GM21381 (cell line): ENCODE data around the gene OPHN1.
A peak's percentile ranks its signal among the peaks of the same experiment; 100 is the strongest.

Source experiments
- ATAC-seq: cut with Tn5 transposase; IDR thresholded peaks from one replicate; pipeline ENCODE4 v1.9.1; 2021; ENCODE audit warnings: mild to moderate bottlenecking, moderate library complexity; ENCODE audit not compliant: unreplicated experiment

Gene OPHN1, protein sequence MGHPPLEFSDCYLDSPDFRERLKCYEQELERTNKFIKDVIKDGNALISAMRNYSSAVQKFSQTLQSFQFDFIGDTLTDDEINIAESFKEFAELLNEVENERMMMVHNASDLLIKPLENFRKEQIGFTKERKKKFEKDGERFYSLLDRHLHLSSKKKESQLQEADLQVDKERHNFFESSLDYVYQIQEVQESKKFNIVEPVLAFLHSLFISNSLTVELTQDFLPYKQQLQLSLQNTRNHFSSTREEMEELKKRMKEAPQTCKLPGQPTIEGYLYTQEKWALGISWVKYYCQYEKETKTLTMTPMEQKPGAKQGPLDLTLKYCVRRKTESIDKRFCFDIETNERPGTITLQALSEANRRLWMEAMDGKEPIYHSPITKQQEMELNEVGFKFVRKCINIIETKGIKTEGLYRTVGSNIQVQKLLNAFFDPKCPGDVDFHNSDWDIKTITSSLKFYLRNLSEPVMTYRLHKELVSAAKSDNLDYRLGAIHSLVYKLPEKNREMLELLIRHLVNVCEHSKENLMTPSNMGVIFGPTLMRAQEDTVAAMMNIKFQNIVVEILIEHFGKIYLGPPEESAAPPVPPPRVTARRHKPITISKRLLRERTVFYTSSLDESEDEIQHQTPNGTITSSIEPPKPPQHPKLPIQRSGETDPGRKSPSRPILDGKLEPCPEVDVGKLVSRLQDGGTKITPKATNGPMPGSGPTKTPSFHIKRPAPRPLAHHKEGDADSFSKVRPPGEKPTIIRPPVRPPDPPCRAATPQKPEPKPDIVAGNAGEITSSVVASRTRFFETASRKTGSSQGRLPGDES

DNA sequence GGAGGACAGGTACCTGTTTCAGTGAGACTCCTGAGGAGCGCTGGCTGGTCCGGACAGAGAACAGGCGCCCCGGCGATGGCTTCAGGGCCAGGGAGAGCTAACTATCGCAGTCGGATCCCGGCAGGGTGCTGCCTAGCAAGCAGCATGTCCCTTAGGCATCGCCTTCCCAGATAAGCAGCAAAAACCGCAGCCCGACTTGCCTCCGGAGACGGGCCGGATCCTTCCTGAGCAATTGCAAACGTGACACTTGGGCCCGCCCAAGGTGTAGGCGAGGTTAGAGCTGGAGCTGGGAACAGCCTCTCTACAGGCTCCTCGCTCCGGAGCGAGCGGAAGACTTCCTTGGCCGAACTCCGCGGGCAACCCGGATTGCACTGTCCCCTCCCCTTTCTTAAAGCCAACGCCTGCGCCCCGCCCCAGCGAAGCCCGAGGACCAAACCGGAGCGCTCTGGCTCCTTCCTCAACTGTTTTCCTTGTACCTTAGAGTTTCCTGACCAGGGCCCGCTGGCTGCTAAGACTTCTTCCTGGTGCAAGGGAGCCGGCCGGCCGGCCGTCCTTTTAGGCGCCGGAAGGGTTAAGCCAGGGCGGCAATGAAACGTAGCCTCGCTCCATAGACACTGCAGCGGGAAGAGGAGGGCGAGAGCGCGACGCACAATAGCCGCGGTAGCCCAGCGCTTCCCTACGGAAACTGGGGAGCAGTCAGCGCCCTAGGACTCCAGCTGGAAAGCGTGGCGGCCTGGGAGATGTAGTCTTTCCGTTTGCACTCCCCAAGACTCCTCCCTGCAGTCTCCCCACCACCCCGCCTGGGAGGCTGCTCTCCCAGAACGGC lies at the start of gene OPHN1:
TSS of gene OPHN1 (minus strand) at position 341 of the 826 bp plus-strand sequence. CDS start 475 bp downstream, outside the sequence.
- no peak for ATAC-seq

- ATAC-seq = no peak
Measured at GRCh38 chrX:68480969-68481368, 47.7 kb upstream of the OPHN1 start.

DNA sequence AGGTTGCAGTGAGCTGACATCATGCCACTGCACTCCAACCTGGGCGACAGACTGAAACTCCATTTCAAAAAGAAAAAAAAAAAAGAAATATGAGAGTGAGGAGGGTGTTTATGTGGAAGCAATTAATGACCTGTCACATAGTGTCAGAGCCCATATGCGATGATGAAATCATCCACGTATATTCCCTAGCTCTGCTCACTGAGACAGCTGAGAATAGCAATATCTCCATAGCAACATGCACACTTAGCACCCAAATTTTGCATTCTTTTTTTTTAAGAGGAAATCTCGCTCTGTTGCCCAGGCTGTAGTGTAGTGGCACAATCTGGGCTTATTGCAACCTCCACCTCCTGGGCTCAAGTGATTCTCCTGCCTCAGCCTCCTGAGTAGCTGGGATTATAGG lies 31.5 kb upstream of the OPHN1 start:
- ATAC-seq = no peak

- ATAC-seq = no peak
Measured at GRCh38 chrX:68463880-68464279, 30.6 kb upstream of the OPHN1 start.

DNA sequence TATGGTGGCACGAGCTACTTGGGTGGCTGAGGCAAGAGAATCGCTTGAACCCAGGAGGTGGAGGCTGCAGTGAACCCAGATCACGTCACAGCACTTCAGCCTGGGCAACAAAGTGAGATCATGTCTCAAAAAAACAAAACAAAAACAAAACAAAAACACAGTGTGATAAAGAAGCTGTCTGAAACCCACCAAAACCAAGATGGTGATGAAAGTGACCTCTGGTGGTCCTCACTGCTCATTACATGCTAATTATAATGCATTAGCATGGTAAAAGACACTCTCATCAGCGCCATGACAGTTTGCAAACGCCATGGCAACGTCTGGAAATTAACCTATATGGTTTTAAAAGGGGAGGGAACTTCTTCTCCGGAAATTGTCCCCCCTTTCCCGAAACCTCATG lies 29.4 kb upstream of the OPHN1 start:
- ATAC-seq = no peak

DNA sequence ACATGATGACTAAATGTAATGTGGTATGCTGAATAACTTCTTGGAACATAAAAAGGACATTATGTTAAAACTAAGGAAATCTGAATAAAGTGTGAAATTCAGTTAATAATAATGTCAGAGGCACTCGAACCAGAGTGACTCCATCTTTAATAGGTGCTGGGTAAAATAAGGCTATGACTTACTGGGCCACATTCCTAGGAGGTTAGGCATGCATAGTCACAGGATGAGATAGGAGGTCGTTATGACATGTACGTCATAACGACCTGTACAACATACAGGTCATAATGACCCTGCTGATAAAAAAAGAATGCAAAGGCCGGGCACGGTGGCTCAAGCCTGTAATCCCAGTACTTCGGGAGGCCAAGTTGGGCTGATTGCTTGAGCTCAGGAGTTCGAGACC lies 28.9 kb upstream of the OPHN1 start:
- no peak for ATAC-seq

- no peak for ATAC-seq
Measured at GRCh38 chrX:68461576-68461975, 28.3 kb upstream of the OPHN1 start.

DNA sequence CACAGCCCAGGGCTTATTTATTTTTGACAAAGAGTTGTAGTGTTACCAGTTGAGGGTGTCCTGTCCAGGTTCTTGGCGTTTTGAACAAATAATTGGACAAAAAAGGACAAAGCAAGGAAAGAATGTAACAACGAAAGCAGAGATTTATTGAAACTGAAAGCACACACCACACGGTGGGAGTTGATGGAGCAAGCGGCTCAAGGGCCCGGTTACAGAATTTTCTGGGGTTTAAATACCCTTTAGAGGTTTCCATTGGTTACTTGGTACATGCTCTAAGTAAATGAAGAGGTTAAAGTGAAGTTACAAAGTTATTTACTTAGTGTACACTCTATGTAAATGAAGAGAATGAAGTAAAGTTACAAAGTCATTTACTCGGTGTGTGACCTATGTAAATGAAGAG lies 27.8 kb upstream of the OPHN1 start:
- no peak for ATAC-seq

DNA sequence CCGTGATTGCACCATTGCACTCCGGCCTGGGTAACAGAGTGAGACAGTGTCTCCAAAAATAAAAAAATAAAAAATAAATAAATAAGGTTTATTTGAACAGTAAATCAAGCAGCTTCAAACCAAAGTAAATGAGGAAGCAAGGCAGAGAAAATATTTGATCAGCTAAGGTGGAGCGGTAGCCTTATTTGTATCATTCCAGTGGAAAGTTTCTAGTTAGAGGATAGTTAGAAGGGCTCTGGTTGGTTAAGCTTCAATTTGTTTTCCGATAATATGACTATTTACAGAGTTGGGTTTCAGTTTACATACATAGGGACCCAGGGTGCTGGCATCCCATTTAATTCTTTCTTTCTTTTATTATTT lies 21.8 kb upstream of the OPHN1 start:
- ATAC-seq = no peak

- no peak for ATAC-seq
Measured at GRCh38 chrX:68454476-68455150, 21.3 kb upstream of the OPHN1 start.

DNA sequence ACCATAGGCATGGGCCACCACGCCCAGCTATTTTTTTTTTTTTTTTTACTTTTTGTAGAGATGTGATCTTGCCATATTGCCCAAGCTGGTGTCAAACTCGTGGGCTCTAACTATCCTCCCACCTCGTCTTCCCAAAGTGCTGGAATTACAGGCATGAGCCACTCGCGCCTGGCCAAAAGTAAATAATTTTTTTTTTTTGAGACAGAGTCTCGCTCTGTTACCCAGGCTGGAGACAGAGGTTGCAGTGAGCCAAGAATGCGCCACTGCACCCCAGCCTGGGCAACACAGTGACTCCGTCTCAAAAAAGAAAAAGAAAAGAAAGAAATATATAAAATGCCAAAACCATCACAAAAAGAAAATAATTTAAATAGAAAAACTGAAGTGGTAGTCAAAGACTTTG lies 18.4 kb upstream of the OPHN1 start:
- ATAC-seq = no peak

DNA sequence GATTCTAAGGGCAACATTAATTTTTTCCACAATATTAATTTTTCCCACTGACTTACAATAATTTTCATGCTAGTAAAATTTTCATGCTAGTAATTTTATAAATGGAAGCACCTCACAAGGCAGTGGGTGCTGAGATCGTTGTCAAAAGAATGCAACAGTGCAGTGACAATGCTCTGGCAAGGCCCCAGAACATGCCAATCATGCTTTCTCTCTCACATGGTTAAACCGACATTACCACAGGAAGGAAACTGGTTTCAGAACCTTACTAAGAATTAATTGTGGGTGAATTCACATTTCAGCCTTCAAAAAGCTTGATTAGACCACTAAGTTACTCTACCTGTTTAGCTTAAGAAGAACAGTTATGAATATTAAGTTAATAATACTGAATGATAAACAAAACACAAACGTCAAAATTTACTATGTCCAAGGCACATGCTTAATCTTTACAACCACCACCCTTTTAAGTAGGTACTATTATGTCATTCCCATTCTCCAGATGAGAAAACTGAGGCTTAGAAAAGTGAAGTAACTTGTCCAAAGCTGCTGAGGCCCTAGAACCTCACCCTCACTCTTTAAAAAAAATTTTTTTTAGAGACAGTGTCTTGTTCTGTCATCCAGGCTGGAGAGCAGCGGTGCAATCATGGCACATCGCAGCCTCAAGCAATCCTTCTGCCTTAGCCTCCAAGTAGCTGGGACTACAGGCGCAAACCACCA lies 10.0 kb upstream of the OPHN1 start:
- ATAC-seq = peak; percentile 55

DNA sequence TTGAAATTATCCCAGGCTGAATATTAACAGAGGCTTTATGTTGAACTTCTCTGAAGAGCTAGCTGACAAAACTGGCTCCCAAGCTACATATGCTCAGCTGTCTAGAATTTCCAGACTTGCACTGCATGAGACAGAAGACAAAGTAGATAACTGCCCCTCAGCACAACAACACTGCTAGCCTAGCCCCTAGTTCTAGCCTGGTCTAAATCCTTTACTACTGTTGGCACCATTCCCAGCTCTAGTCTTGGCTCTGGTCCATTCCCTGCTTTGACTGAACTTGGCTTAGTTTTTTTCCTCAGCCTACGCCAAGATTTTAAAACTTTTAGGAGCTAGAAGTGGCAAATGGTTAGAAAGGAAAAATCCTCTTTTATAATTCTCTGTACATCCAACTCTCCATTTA lies 7.6 kb upstream of the OPHN1 start:
- ATAC-seq = no peak

DNA sequence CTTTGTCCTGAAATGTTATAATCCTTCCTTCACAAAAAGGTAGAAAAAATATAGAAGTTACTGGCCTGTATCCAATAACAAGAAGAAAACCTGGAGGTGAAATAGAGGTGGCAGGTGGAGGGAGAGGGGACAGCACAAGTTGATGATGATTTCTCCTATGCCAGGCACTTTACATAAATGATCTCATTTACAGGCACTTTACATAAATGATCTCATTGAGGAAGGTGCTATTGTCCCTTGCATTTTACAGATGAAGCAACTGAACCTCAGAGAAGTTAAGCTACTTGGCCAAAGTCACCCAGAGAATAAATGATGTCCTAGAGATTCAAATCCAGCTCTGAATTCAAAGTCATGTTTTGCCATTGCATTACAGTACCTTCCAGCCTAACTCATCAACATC lies 7.1 kb upstream of the OPHN1 start:
- ATAC-seq = no peak

DNA sequence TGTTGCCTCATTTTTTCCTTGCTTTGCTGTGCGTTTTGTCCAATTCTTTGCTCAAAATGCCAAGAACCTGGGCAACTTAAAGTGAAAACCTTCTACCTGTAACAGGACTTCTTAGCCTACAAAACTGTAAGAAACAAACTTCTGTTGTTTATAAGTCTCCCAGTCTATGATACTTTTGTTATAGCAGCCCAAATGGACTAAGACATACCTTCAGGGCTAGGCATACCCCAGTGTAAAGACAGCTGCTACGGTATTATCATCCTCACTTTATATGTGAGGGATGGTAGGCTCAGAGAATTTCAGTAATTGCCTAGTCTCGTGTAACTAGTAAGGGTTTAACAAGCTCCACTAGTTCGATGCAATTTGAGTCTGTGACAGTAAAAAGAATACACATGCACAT lies 6.0 kb upstream of the OPHN1 start:
- ATAC-seq = no peak

DNA sequence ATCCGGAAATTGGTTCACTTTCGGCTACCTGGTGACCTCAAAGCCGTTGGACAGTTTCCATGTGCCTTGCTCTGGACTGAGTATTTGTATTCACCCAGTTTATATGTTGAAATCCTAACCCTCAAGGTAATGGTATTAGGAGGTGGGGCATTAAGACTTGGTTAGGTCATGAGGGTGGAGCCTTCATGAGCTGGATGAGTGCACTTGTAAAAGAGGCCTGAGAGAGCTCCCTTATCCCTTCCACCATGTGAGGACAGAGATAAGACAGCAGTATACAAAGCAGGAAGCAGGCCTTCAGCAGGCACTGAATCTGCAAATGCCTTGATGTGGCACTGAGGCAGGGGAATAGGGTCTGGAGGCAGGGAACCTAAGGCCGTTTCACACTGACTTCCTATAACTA lies 5.3 kb upstream of the OPHN1 start:
- ATAC-seq = no peak

DNA sequence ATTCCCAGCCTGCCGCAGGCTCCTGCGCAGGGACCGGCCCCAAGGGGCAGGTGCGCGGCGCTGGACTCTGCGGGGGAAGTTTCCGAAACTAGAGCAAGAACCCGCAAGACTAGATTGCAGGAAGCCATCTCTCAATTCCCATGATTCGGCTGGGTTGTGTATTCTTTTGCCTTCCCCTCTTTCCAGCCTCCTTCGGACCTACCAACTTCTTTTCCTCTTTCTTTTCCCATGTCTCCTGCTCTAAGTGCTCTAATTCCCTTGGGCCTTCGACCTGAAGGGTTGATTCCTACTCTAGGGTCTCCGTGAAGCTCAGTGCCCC lies 645 bp upstream of the OPHN1 start:
- ATAC-seq = no peak

DNA sequence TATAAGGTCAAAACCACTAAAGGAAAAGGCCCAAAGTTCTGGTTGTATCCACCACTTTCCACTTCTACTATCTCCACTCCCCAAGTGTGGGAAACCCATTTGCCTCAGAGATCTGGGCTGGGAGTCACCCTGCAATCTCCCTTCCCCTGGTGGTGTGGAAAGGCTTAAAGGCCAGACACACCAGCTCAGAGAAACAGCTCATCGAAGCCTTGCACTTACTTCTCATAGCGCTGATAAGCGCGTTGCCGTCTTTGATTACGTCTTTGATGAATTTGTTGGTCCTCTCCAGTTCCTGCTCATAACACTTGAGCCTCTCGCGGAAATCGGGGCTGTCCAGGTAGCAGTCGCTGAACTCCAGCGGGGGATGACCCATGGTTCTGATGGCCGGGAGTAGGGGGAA lies 647 bp downstream of the OPHN1 start:
- no peak for ATAC-seq

GRCh38 chrX:68431836-68432235 lies 1.5 kb downstream of the OPHN1 start:
- no peak for ATAC-seq

- no peak for ATAC-seq
Measured at GRCh38 chrX:68429216-68429615, 4.1 kb downstream of the OPHN1 start.
